ENCODE data around the gene SMO. TPM values are rescaled to one million over a fixed set of nuclear protein-coding genes. Genes with fewer than 3 reads are reported as not detected.
"Not testable (repeated sequence)": the region's sequence is repeated elsewhere in the genome, so short reads cannot be mapped to it uniquely, and the experiment has no call there.

The SMO gene
- polyA plus RNA-seq, 3 donors = 0.07 TPM; not detected in 2

GRCh38 chr7:129169686-129170440 is 18.6 kb upstream of the SMO start:
- no peaks in the 10 kb centered on the region for H4K20me1 ChIP-seq (ENCODE audit: insufficient read depth, low read length)
- no peaks in the 10 kb centered on the region for H3K9me3 ChIP-seq (replicated peaks in 1 of 2; ENCODE audit: control insufficient read depth in 1 of 2, insufficient read depth in 1 of 2, low read length in 2 of 2)
- Mint-ChIP-seq H3K4me1 (peaks cover 25% of the 10 kb centered on the region), H3K27me3 (ENCODE audit: low read depth in 3 of 3) (peaks cover 2 to 4% (median 4%) of the 10 kb centered on the region in 3 donors), H3K27ac (peak overlapping the region in 6 of 7 donors; percentile 59 to 79 (median 72)), H3K4me3 (peak overlapping the region; percentile 85 to 93), H3K36me3 (peaks cover 9 to 11% of the 10 kb centered on the region in 2 donors), H3K9me3 (peaks cover 0 to 5% (median 1%) of the 10 kb centered on the region in 7 donors)
- peak overlapping the region; percentile 57 to 84 (median 67) for H3K4me3 ChIP-seq (replicated peaks in 1 of 3; ENCODE audit: low read depth in 2 of 3, low read length in 3 of 3)
- H3K27ac ChIP-seq (ENCODE audit: low read depth in 1 of 2, low read length in 2 of 2) = peak overlapping the region in 1 of 2 donors; percentile 1
- peak overlapping the region; percentile 71 for H3K9ac ChIP-seq (ENCODE audit: insufficient read depth, low read length, poor library complexity, severe bottlenecking)
- H3K27me3 ChIP-seq (ENCODE audit: control insufficient read depth in 2 of 2, insufficient read depth in 2 of 2, low read length in 2 of 2) = no peaks in the 10 kb centered on the region
- H2AFZ ChIP-seq (ENCODE audit: insufficient read depth, low read depth, low read length, poor library complexity, severe bottlenecking) = peak overlapping the region; percentile 92
- intact Hi-C loops (cut with micrococcal nuclease) = loop anchor here in 1 of 2 donors (5.0 kb wide), 1 partner anchor 37 kb away; no protein-coding TSS in a partner anchor
- 11% methylated on average over 14 of the region's 16 CpGs for WGBS (ENCODE audit: insufficient coverage)
- H3K4me2 ChIP-seq (replicated peaks; ENCODE audit: extremely low read depth, low read length, poor library complexity, severe bottlenecking) = peak overlapping the region; percentile 89
- peaks cover 17 to 25% of the 10 kb centered on the region in 2 donors for H3K4me1 ChIP-seq (ENCODE audit: control insufficient read depth in 1 of 2, insufficient read depth in 2 of 2, low read length in 2 of 2)
- no peaks in the 10 kb centered on the region for H3K79me2 ChIP-seq (ENCODE audit: insufficient read depth, low read length)
- no peaks in the 10 kb centered on the region for H3K36me3 ChIP-seq (replicated peaks in 1 of 2; ENCODE audit: control insufficient read depth in 1 of 2, insufficient read depth in 2 of 2, low read length in 2 of 2)
- TF ChIP-seq, protein P1, sequence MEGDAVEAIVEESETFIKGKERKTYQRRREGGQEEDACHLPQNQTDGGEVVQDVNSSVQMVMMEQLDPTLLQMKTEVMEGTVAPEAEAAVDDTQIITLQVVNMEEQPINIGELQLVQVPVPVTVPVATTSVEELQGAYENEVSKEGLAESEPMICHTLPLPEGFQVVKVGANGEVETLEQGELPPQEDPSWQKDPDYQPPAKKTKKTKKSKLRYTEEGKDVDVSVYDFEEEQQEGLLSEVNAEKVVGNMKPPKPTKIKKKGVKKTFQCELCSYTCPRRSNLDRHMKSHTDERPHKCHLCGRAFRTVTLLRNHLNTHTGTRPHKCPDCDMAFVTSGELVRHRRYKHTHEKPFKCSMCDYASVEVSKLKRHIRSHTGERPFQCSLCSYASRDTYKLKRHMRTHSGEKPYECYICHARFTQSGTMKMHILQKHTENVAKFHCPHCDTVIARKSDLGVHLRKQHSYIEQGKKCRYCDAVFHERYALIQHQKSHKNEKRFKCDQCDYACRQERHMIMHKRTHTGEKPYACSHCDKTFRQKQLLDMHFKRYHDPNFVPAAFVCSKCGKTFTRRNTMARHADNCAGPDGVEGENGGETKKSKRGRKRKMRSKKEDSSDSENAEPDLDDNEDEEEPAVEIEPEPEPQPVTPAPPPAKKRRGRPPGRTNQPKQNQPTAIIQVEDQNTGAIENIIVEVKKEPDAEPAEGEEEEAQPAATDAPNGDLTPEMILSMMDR (IDR thresholded peaks at IDR 0.05) = no peak
- peak in 2 of 3 donors; percentile 34 to 40 for DNase-seq

DNA sequence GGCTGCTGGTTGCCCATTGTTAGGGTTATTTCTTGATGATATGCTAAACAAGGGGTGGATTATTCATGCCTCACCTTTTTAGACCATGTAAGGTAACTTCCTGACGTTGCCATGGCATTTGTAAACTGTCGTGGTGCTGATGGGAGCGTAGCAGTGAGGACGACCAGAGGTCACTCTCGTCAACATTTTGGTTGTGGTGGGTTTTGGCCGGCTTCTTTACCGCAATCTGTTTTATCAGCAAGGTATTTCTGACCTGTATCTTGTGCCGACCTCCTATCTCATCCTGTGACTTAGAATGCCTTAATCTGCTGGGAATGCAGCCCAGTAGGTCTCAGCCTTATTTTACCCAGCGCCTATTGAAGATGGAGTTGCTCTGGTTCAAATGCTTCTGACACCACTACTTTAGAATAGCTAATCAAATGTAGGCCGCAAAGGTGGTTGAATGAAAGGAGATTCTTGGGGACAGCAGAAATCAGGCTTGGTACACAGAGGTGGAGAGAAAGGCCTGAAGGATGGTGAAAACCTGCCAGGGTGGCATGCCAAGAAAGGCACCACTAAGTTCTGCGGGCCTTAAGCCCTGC is 17.9 kb upstream of the SMO start:
- Mint-ChIP-seq H3K4me1 (peaks cover 27% of the 10 kb centered on the region), H3K9me3 (peaks cover 0 to 5% (median 1%) of the 10 kb centered on the region in 7 donors), H3K36me3 (peaks cover 6 to 7% of the 10 kb centered on the region in 2 donors), H3K27me3 (ENCODE audit: low read depth in 3 of 3) (peaks cover 2 to 4% (median 4%) of the 10 kb centered on the region in 3 donors), H3K27ac (peak overlapping the region in 1 of 7 donors; percentile 59), H3K4me3 (peak overlapping the region; percentile 85 to 93)
- no peaks in the 10 kb centered on the region for H3K79me2 ChIP-seq (ENCODE audit: insufficient read depth, low read length)
- peaks cover 17 to 27% of the 10 kb centered on the region in 2 donors for H3K4me1 ChIP-seq (ENCODE audit: control insufficient read depth in 1 of 2, insufficient read depth in 2 of 2, low read length in 2 of 2)
- WGBS (ENCODE audit: insufficient coverage) = 94% methylated on average over 7 of the region's 11 CpGs
- TF ChIP-seq, protein P1 (IDR thresholded peaks at IDR 0.05) = no peak
- DNase-seq = no peak
- no peak overlapping the region for H3K27ac ChIP-seq (ENCODE audit: low read depth in 1 of 2, low read length in 2 of 2)
- H3K4me3 ChIP-seq (replicated peaks in 1 of 3; ENCODE audit: low read depth in 2 of 3, low read length in 3 of 3) = peak overlapping the region in 1 of 3 experiments; percentile 84
- H3K27me3 ChIP-seq (ENCODE audit: control insufficient read depth in 2 of 2, insufficient read depth in 2 of 2, low read length in 2 of 2) = no peaks in the 10 kb centered on the region
- H4K20me1 ChIP-seq (ENCODE audit: insufficient read depth, low read length) = no peaks in the 10 kb centered on the region
- H3K36me3 ChIP-seq (replicated peaks in 1 of 2; ENCODE audit: control insufficient read depth in 1 of 2, insufficient read depth in 2 of 2, low read length in 2 of 2) = no peaks in the 10 kb centered on the region
- peak overlapping the region; percentile 89 for H3K4me2 ChIP-seq (replicated peaks; ENCODE audit: extremely low read depth, low read length, poor library complexity, severe bottlenecking)
- no peaks in the 10 kb centered on the region for H3K9me3 ChIP-seq (replicated peaks in 1 of 2; ENCODE audit: control insufficient read depth in 1 of 2, insufficient read depth in 1 of 2, low read length in 2 of 2)
- no peak overlapping the region for H3K9ac ChIP-seq (ENCODE audit: insufficient read depth, low read length, poor library complexity, severe bottlenecking)
- intact Hi-C loops (cut with micrococcal nuclease) = no loop called here
- no peak overlapping the region for H2AFZ ChIP-seq (ENCODE audit: insufficient read depth, low read depth, low read length, poor library complexity, severe bottlenecking)

DNA sequence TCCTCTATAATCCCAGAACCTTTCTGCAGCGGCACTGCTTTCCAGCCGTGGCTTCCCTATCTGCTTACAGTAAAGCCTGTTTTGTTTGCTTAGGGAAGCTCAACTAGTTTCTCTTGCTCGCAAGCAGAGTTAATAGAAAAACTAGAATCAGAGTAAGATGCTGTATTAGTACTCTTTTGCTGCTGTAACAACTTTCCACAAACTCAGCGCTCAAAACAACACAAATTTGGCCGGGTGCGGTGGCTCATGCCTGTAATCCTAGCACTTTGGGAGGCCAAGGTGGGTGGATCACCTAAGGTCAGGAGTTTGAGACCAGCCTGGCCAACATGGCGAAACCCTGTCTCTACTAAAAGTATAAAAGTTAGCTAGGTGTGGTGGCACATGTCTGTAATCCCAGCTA is 14.6 kb upstream of the SMO start:
- H3K4me3 ChIP-seq (replicated peaks in 1 of 3; ENCODE audit: low read depth in 2 of 3, low read length in 3 of 3); H3K4me2 ChIP-seq (replicated peaks; ENCODE audit: extremely low read depth, low read length, poor library complexity, severe bottlenecking); DNase-seq; H3K9ac ChIP-seq (ENCODE audit: insufficient read depth, low read length, poor library complexity, severe bottlenecking); intact Hi-C loops (cut with micrococcal nuclease); H3K79me2 ChIP-seq (ENCODE audit: insufficient read depth, low read length); H3K27me3 ChIP-seq (ENCODE audit: control insufficient read depth in 2 of 2, insufficient read depth in 2 of 2, low read length in 2 of 2); H4K20me1 ChIP-seq (ENCODE audit: insufficient read depth, low read length); H3K36me3 ChIP-seq (replicated peaks in 1 of 2; ENCODE audit: control insufficient read depth in 1 of 2, insufficient read depth in 2 of 2, low read length in 2 of 2); H3K27ac ChIP-seq (ENCODE audit: low read depth in 1 of 2, low read length in 2 of 2); H3K27me3 Mint-ChIP-seq (ENCODE audit: low read depth in 3 of 3); H3K9me3 Mint-ChIP-seq; H2AFZ ChIP-seq (ENCODE audit: insufficient read depth, low read depth, low read length, poor library complexity, severe bottlenecking); H3K27ac Mint-ChIP-seq; H3K9me3 ChIP-seq (replicated peaks in 1 of 2; ENCODE audit: control insufficient read depth in 1 of 2, insufficient read depth in 1 of 2, low read length in 2 of 2); H3K4me3 Mint-ChIP-seq; H3K36me3 Mint-ChIP-seq: not testable (repeated sequence)
- H3K4me1 Mint-ChIP-seq = peaks cover 28% of the 10 kb centered on the region
- H3K4me1 ChIP-seq (ENCODE audit: control insufficient read depth in 1 of 2, insufficient read depth in 2 of 2, low read length in 2 of 2) = peaks cover 16 to 26% of the 10 kb centered on the region in 2 donors
- WGBS (ENCODE audit: insufficient coverage) = no CpG with 5 or more reads among the region's 7 CpGs
